B cell (primary cell): ENCODE results near the gene THRB. TPM values are rescaled to one million over a fixed set of nuclear protein-coding genes. Genes with fewer than 3 reads are reported as not detected.

Experiments used
- ATAC-seq: fragments of 200-7000 bp; cut with Tn5 transposase; one replicate; pipeline ENCODE4 v1.10.0; 2021; ENCODE audit warnings: low read depth, mild to moderate bottlenecking, moderate number of reproducible peaks, moderate library complexity
- CTCF ChIA-PET: fragments of 350-600 bp; sonication (Branson Sonifier 250); formaldehyde crosslinking; loops from one replicate; lab custom pipeline; 2021; ENCODE audit warnings: antibody characterized with exemption, inconsistent platforms; lab: Charles Lee
- POLR2A ChIA-PET: fragments of 350-600 bp; sonication (Branson Sonifier 250); formaldehyde crosslinking; loops from one replicate; lab custom pipeline; 2021; ENCODE audit warnings: antibody characterized with exemption; lab: Charles Lee
- DNase-seq: peaks from one replicate; pipeline ENCODE4 v3.0.0; 2013
- H2AFZ ChIP-seq: 2 replicates; pipeline ENCODE4 v1.6.1; 2012; ENCODE audit warnings: mild to moderate bottlenecking, low read depth, low read length; ENCODE audit not compliant: insufficient read depth, poor library complexity, severe bottlenecking
- H3K27ac ChIP-seq, 2 donors: 1 replicate in 1 of 2; 2 replicates in 1 of 2; pipeline ENCODE4 v1.5.1; 2012 to 2013; ENCODE audit warnings: low read length in 2 of 2, mild to moderate bottlenecking in 2 of 2, moderate library complexity in 1 of 2
- H3K27me3 ChIP-seq, 4 experiments: fragments of 200-600 bp in 1 of 4; sonication (generic) in 1 of 4; replicated peaks in 1 of 4; 1 replicate in 2 of 4; 2 replicates in 2 of 4; pipeline versions ENCODE4 v1.6.1 to v1.7.0; 2013 to 2016; ENCODE audit warnings: low read length in 3 of 4, mild to moderate bottlenecking in 2 of 4, mixed read lengths in 1 of 4, moderate library complexity in 1 of 4; ENCODE audit not compliant: insufficient read depth in 4 of 4, control insufficient read depth in 3 of 4; ENCODE audit errors: control extremely low read depth in 1 of 4
- H3K36me3 ChIP-seq, 2 experiments: replicated peaks in 1 of 2; 1 replicate in 1 of 2; 2 replicates in 1 of 2; pipeline versions ENCODE4 v1.6.1 to v1.7.1; 2013; ENCODE audit warnings: low read length in 1 of 2; ENCODE audit not compliant: insufficient read depth in 2 of 2, control insufficient read depth in 1 of 2; ENCODE audit errors: control extremely low read depth in 1 of 2, extremely low read depth in 1 of 2
- H3K4me1 ChIP-seq, 2 donors: fragments of 200-600 bp in 1 of 2; sonication (generic) in 1 of 2; 1 replicate in 1 of 2; 2 replicates in 1 of 2; pipeline versions ENCODE4 v1.5.1 to v1.6.1; 2013 to 2017; ENCODE audit warnings: low read length in 2 of 2; ENCODE audit not compliant: control insufficient read depth in 2 of 2, insufficient read depth in 2 of 2
- H3K4me2 ChIP-seq: replicated peaks from 2 replicates; pipeline ENCODE3; 2012; ENCODE audit warnings: mild to moderate bottlenecking, low read depth, low read length; ENCODE audit not compliant: poor library complexity, severe bottlenecking
- H3K4me3 ChIP-seq, 5 experiments: fragments of 200-600 bp in 1 of 5; sonication (generic) in 1 of 5; 1 replicate in 3 of 5; 2 replicates in 2 of 5; pipeline versions ENCODE4 v1.5.1 to v1.7.0; 2011 to 2016; ENCODE audit warnings: low read length in 4 of 5, mild to moderate bottlenecking in 4 of 5, low read depth in 2 of 5, control low read depth in 1 of 5, moderate library complexity in 1 of 5; ENCODE audit not compliant: insufficient read depth in 1 of 5; ENCODE audit errors: control extremely low read depth in 1 of 5, extremely low read depth in 1 of 5
- H3K79me2 ChIP-seq: fragments of 200-600 bp; sonication (generic); one replicate; pipeline ENCODE4 v1.6.0; 2016; ENCODE audit warnings: low read length; ENCODE audit not compliant: control insufficient read depth, insufficient read depth
- H3K9ac ChIP-seq: fragments of 200-600 bp; sonication (generic); 2 replicates; pipeline ENCODE4 v1.6.1; 2017; ENCODE audit warnings: mild to moderate bottlenecking, low read length, moderate library complexity
- H3K9me3 ChIP-seq, 3 donors: one replicate each; pipeline versions ENCODE4 v1.6.1 to v1.7.1; 2013; ENCODE audit warnings: low read length in 2 of 3; ENCODE audit not compliant: control insufficient read depth in 2 of 3, insufficient read depth in 1 of 3; ENCODE audit errors: control extremely low read depth in 1 of 3
- H4K20me1 ChIP-seq: 2 replicates; pipeline ENCODE4 v1.6.0; 2012; ENCODE audit warnings: mild to moderate bottlenecking, low read length; ENCODE audit not compliant: insufficient read depth, control insufficient read depth, poor library complexity, severe bottlenecking
- H3K27ac Mint-ChIP-seq: one replicate; pipeline ENCODE4 v1.8.0; 2021; ENCODE audit warnings: mixed read lengths
- H3K27me3 Mint-ChIP-seq: one replicate; pipeline ENCODE4 v1.8.0; 2021; ENCODE audit warnings: mixed read lengths
- H3K4me1 Mint-ChIP-seq: one replicate; pipeline ENCODE4 v1.8.0; 2021; ENCODE audit warnings: mixed read lengths
- H3K4me3 Mint-ChIP-seq: one replicate; pipeline ENCODE4 v1.8.0; 2021; ENCODE audit warnings: mixed read lengths
- H3K9me3 Mint-ChIP-seq: one replicate; pipeline ENCODE4 v1.8.0; 2022; ENCODE audit warnings: mixed read lengths; ENCODE audit not compliant: insufficient read depth
- EZH2 ChIP-seq: IDR thresholded peaks from 2 replicates; pipeline ENCODE4 v1.6.1; 2012; ENCODE audit warnings: borderline replicate concordance, low read depth, mild to moderate bottlenecking, moderate library complexity, low read length; ENCODE audit not compliant: insufficient read depth, poor library complexity, severe bottlenecking
- WGBS: methylation state at CpG from one replicate; pipeline ENCODE4 v1.1.5; 2013; ENCODE audit warnings: missing lambda C conversion rate; ENCODE audit not compliant: insufficient coverage; 5-methylcytosine and 5-hydroxymethylcytosine counted together
- intact Hi-C: fragments of 100-400 bp; cut with micrococcal nuclease; formaldehyde crosslinking; loops from one replicate; pipeline ENCODE4 v1.10.0; 2022
- polyA plus RNA-seq: library from polyadenylated mRNA; depleted of rRNA; stranded (reverse); fragments of >200 nt; gene quantifications from 2 replicates; pipeline ENCODE4 v1.2.3, GENCODE V29; 2012
- total RNA-seq, 2 donors: library from RNA; stranded (reverse); fragments of 120-200 nt in 1 of 2; gene quantifications; 1 replicate in 1 of 2; 2 replicates in 1 of 2; pipeline versions ENCODE4 v1.2.3 to v1.2.4, GENCODE V29; 2013 to 2022
- TF ChIP-seq, protein P1 (sequence below): fragments of 200-600 bp; IDR thresholded peaks from one replicate; pipeline ENCODE4 v1.8.0; 2022; ENCODE audit warnings: antibody characterized with exemption, mild to moderate bottlenecking

Gene THRB
- total and polyA plus RNA-seq, 2 donors (not counting 1 experiment from before 2014, with no cell fraction given), result 0.86 to 1.8 TPM

DNA sequence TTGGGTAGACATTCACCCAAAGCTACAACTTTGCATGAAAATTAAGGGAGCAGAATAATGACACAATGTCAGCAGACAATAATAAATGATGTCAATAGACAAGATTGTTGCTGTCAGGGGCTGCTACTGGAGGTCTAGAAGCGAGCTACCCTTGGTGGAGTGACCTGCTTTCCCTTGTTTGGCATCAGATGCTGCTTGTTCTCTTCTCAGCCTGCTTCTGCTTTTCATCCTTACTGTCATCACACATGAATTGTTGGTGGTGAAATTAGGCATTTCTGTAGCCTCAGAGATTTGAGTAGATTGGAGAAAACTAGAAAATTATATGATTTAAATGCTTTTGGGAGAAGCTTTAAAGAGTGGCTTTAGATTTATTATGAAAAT is 355.8 kb downstream of the THRB start:
- no CpG with 5 or more reads among the region's 1 CpG for WGBS
- POLR2A ChIA-PET, result no interaction called here
- Mint-ChIP-seq H3K4me3 (no peak overlapping the region), H3K4me1 (peaks cover 5% of the 10 kb centered on the region), H3K9me3 (no peaks in the 10 kb centered on the region), H3K27me3 (no peaks in the 10 kb centered on the region), H3K27ac (no peak overlapping the region)
- H4K20me1 ChIP-seq, result no peaks in the 10 kb centered on the region
- no peaks in the 10 kb centered on the region for H3K9me3 ChIP-seq
- no peak for TF ChIP-seq EZH2
- TF ChIP-seq, protein P1, sequence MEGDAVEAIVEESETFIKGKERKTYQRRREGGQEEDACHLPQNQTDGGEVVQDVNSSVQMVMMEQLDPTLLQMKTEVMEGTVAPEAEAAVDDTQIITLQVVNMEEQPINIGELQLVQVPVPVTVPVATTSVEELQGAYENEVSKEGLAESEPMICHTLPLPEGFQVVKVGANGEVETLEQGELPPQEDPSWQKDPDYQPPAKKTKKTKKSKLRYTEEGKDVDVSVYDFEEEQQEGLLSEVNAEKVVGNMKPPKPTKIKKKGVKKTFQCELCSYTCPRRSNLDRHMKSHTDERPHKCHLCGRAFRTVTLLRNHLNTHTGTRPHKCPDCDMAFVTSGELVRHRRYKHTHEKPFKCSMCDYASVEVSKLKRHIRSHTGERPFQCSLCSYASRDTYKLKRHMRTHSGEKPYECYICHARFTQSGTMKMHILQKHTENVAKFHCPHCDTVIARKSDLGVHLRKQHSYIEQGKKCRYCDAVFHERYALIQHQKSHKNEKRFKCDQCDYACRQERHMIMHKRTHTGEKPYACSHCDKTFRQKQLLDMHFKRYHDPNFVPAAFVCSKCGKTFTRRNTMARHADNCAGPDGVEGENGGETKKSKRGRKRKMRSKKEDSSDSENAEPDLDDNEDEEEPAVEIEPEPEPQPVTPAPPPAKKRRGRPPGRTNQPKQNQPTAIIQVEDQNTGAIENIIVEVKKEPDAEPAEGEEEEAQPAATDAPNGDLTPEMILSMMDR, result no peak
- H3K79me2 ChIP-seq, result no peaks in the 10 kb centered on the region
- no peak overlapping the region for H3K4me3 ChIP-seq
- intact Hi-C loops, result no loop called here
- no peak overlapping the region for H3K9ac ChIP-seq
- no peak overlapping the region for H2AFZ ChIP-seq
- no peaks in the 10 kb centered on the region for H3K36me3 ChIP-seq
- ATAC-seq (no peak), DNase-seq (no peak)
- H3K4me1 ChIP-seq, result no peaks in the 10 kb centered on the region
- CTCF ChIA-PET, result no interaction called here
- no peaks in the 10 kb centered on the region for H3K27me3 ChIP-seq
- H3K4me2 ChIP-seq, result no peak overlapping the region
- H3K27ac ChIP-seq, result no peak overlapping the region

DNA sequence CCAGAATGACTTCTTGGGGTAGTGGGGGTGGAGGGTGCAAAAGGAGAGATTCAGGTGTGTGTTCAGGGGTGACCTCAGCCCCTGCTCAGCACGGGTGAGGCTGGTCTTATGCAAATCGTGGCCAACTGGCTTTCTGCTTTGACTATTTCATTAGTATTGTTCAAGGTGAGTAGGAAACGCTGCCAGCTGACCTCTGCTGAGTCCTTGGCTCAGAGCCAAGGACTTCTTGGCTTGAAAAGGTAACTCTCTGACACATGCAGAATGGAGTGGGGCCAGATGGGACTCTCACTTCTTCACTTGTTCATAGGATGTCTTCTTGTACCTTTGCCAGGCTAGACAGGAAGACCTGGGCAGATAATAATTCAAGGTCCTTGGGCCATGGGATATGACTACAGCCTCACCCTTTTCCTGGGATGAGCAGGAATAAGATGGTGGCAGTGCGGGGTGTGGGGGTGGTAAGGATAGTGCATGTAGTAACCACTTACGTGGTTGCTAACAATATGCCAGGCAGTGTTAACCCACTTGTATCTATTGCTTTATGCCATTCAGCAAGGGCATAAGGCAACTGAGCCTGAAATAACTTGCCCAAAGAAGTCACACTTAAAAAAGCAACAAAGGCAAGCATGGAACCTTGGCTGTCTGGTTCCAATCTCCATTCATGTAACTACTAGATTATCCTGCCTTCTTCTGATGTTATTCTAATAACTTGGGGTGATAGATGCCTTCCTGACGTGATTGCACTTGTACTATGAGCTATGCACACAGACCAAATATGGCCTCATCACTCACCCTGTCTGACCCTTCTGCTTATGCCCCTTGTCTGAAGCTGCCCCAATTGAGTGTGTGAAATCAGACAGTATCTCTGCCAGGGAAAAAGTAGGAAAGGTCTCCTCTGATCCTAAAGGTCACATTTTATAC is 356.4 kb downstream of the THRB start:
- no peaks in the 10 kb centered on the region for H3K4me1 ChIP-seq
- no peak overlapping the region for H2AFZ ChIP-seq
- no peaks in the 10 kb centered on the region for H3K27me3 ChIP-seq
- WGBS, result 74% methylated on average over 4 of the region's 6 CpGs
- H3K4me3 Mint-ChIP-seq, result no peak overlapping the region
- H3K4me1 Mint-ChIP-seq, result peaks cover 5% of the 10 kb centered on the region
- POLR2A ChIA-PET, result no interaction called here
- no peak overlapping the region for H3K27ac Mint-ChIP-seq
- H4K20me1 ChIP-seq, result no peaks in the 10 kb centered on the region
- H3K9ac ChIP-seq, result no peak overlapping the region
- H3K27me3 Mint-ChIP-seq, result no peaks in the 10 kb centered on the region
- H3K4me3 ChIP-seq, result no peak overlapping the region
- no peak overlapping the region for H3K27ac ChIP-seq
- H3K4me2 ChIP-seq, result no peak overlapping the region
- DNase-seq (no peak), ATAC-seq (no peak)
- H3K9me3 ChIP-seq, result no peaks in the 10 kb centered on the region
- CTCF ChIA-PET, result no interaction called here
- no peaks in the 10 kb centered on the region for H3K79me2 ChIP-seq
- no peaks in the 10 kb centered on the region for H3K36me3 ChIP-seq
- intact Hi-C loops, result no loop called here
- no peak for TF ChIP-seq EZH2
- TF ChIP-seq, protein P1, result no peak
- H3K9me3 Mint-ChIP-seq, result no peaks in the 10 kb centered on the region
